Measurements from ENCODE around the gene LRRC45.

- TF ChIP-seq CTCF (IDR thresholded peaks at IDR 0.05): no peak
- TF ChIP-seq POLR2A (IDR thresholded peaks at IDR 0.05): no peak
Measured at GRCh38 chr17:82029990-82030469, 6.9 kb downstream of the LRRC45 start.
